Neutrophil (primary cell): ENCODE data around the gene TNFRSF11A.
A peak's percentile ranks its signal among the peaks of the same experiment; 100 is the strongest.

Experiments used
- H3K27ac ChIP-seq: fragments of 200-600 bp; sonication (generic); 2 replicates; pipeline ENCODE4 v1.5.1; 2016; ENCODE audit warnings: mild to moderate bottlenecking, moderate library complexity
- H3K27me3 ChIP-seq: fragments of 200-600 bp; sonication (generic); 2 replicates; pipeline ENCODE4 v1.6.0; 2016; ENCODE audit warnings: mild to moderate bottlenecking
- H3K36me3 ChIP-seq: fragments of 200-600 bp; sonication (generic); 2 replicates; pipeline ENCODE4 v1.5.1; 2017
- H3K4me1 ChIP-seq, 2 experiments: fragments of 200-600 bp in 1 of 2; sonication (generic) in 1 of 2; 1 replicate in 1 of 2; 2 replicates in 1 of 2; pipeline versions ENCODE4 v1.5.1 to v1.6.1; 2013 to 2016; ENCODE audit warnings: low read depth in 1 of 2, low read length in 1 of 2, mild to moderate bottlenecking in 1 of 2, moderate library complexity in 1 of 2; ENCODE audit not compliant: control insufficient read depth in 1 of 2, insufficient read depth in 1 of 2
- H3K4me3 ChIP-seq, 2 experiments: fragments of 200-600 bp in 1 of 2; sonication (generic) in 1 of 2; 1 replicate in 1 of 2; 2 replicates in 1 of 2; pipeline ENCODE4 v1.5.1; 2013 to 2016; ENCODE audit warnings: low read depth in 1 of 2, low read length in 1 of 2, mild to moderate bottlenecking in 1 of 2, moderate library complexity in 1 of 2
- H3K9me3 ChIP-seq: fragments of 200-600 bp; sonication (generic); 2 replicates; pipeline ENCODE4 v1.5.1; 2016
- CTCF ChIP-seq: fragments of 200-600 bp; sonication (generic); IDR thresholded peaks from 2 replicates; pipeline ENCODE4 v1.5.1; 2016; ENCODE audit warnings: antibody characterized with exemption

The TNFRSF11A gene

DNA sequence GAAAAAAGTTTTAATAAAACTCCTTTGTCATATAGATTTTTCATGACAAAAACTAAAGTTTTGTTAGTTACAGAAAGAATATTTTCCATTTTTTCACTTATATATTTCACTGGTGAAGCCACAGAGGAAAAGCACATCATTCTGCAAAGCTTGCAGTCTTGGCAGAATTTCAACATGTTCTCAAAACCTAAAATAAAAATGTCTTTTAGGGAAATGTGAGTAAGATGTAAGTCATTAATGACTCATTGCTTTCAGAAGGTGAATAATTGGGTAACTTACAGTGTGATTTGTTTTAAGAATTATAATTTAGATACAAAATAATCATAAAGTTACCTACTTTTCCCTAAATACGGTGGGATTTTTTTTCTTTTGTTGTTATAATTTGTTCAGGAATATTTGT lies 43.4 kb upstream of the TNFRSF11A start:
- Histone ChIP-seq H3K9me3 (no peaks in the 10 kb centered on the region), H3K27ac (no peak overlapping the region), H3K4me1 (no peaks in the 10 kb centered on the region), H3K27me3 (no peaks in the 10 kb centered on the region), H3K4me3 (no peak overlapping the region), H3K36me3 (peaks cover 67% of the 10 kb centered on the region)
- no peak for TF ChIP-seq CTCF

- no peak overlapping the region for H3K4me3 ChIP-seq
- no peaks in the 10 kb centered on the region for H3K27me3 ChIP-seq
- H3K36me3 ChIP-seq: peaks cover 69% of the 10 kb centered on the region
- H3K27ac ChIP-seq: no peak overlapping the region
- no peaks in the 10 kb centered on the region for H3K4me1 ChIP-seq
- no peaks in the 10 kb centered on the region for H3K9me3 ChIP-seq
- no peak for TF ChIP-seq CTCF
These were observed 42.9 kb upstream of the TNFRSF11A start for GRCh38 chr18:62282188-62282629.

- no peak overlapping the region for H3K4me3 ChIP-seq
- peaks cover 0 to 10% of the 10 kb centered on the region in 2 experiments for H3K4me1 ChIP-seq
- H3K27ac ChIP-seq: no peak overlapping the region
- no peaks in the 10 kb centered on the region for H3K27me3 ChIP-seq
- no peak for TF ChIP-seq CTCF
- no peaks in the 10 kb centered on the region for H3K9me3 ChIP-seq
- H3K36me3 ChIP-seq: peaks cover 56% of the 10 kb centered on the region
These were observed 40.5 kb upstream of the TNFRSF11A start for GRCh38 chr18:62284637-62285036.

DNA sequence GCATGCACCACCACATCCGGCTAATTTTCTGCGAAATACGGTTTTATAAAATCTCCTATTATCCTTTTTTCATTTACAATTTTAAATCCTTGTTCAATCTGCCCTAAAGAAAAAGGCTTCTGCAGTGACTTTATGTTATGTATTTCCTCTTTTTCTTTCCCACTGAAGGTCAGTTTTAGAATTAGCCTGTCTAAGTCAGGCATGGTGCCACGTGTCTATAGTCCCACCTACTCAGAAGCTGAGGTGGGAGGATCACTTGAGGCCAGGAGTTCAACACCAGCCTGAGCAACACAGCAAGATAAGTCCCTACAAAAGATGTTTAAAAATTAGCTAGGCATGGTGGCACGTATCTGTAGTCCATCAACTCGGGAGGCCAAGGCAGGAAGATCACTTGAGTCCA lies 39.8 kb upstream of the TNFRSF11A start:
- peaks cover 0 to 10% of the 10 kb centered on the region in 2 experiments for H3K4me1 ChIP-seq
- no peak overlapping the region for H3K4me3 ChIP-seq
- no peaks in the 10 kb centered on the region for H3K9me3 ChIP-seq
- no peaks in the 10 kb centered on the region for H3K27me3 ChIP-seq
- H3K36me3 ChIP-seq: peaks cover 49% of the 10 kb centered on the region
- H3K27ac ChIP-seq: no peak overlapping the region
- TF ChIP-seq CTCF: no peak

DNA sequence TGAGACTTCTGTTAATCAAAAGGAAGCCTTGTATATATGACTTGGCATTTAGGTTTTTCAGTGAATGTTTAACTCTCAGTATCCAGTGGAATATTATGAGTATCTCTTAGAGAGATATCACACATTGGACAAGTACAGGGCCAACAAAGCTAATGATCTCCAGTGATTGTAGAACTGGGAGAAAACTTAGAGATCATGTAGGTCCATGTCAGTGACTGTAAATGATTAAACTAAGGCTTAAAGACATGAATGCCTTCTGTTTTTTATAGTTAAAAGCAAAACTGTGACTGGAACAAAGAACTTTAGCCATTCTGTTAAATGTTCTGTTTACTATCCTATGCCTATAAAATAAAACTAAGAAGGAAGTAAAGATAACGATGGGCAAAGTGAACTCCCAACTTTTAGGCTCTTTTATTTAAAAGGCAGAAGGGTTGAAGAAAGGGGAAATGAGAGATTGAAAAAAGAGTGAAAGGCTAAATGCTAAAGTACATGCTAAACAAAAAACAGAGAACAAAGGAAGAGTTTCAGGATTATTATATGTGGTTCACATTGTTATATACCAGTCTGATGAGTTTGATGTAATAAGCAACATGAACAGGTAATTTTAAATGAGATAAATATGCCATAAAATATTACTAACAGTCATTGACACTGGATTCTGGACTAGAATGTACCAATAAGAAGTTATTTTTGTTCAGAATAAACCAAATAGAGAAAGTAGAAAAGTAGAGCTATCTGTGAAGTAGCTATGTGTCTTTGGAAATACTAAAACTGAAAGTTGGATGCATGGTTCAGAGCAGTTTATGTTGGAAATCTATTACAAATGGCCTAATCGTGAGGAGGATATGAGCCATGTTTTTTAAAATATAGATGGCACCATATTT lies 37.1 kb upstream of the TNFRSF11A start:
- Histone ChIP-seq H3K27ac (peak overlapping the region; percentile 52), H3K9me3 (no peaks in the 10 kb centered on the region), H3K36me3 (peaks cover 41% of the 10 kb centered on the region), H3K27me3 (no peaks in the 10 kb centered on the region), H3K4me3 (no peak overlapping the region), H3K4me1 (peaks cover 0 to 10% of the 10 kb centered on the region in 2 experiments)
- no peak for TF ChIP-seq CTCF
